ENCODE results near the gene MYMK.
A peak's percentile ranks its signal among the peaks of the same experiment; 100 is the strongest.

MYMK gene

DNA sequence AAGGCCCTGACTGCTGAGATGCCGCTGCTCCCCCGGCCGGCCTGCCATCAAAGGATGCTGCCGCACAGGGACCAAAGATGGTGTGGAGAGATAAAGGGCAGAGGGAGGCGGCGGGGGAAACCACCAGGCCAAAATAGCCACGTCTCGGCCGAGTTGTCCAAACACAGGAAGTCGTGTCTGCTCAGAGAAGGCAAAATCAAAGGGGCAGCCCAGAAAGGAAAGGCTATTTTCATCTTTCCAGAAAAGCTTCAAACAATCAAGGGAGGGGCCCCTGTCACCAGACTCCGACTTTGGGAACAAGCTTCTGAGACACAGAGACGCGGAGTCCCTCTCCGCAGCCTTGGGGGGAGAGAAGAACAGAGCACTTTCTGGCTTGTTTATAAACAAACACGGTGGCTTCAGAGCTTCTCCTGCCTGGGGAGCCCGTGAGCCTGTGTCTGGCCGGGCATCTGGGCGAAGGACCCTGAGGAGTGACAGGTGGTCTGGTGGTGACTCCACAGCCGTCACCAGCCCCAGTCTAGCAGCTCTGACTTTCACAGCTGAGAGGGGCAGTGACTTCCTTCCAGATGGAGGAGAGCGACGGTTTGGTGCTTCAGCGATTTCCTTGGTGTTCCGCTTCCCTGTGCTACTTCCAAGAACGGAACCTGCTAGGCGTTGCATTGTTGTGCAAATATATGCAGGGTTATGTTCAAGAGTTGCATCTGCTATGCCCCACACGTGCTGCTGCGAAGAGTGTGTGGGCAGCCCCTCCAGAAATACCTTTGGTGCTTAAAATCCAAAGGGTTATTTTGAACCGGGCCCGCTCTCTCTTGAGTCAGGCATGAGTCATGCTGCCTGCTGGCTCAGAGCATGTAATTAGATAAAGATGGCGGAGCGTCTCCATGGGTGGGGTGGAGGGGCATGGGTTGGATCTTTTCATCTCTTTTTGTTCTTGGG, 33.7 kb upstream of the MYMK start:
- DNase-seq (ENCODE audit: extremely low spot score, insufficient read length, low read depth), result peak; percentile 38
- FAIRE-seq, result peak; percentile 75

DNA sequence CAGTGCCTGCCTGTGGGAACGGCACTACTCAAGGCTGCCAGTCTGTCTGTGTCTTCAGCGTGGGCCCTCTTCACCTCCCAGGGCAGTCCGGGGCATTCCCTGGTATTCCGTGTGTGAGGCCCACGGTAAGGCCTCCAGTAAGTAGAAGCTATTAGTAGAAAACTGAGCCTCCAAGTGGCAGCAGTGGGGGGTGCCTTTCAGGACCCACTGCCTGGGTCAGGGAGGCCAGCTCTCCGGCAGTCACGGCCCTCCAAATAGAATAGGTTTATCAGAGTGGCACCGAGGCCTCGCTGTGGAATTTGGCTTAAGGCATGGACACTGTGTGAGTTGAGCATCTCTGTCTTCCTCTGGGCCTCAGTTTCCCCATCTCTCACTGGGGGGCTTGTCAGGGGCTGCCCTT, 32.8 kb upstream of the MYMK start:
- no peak for DNase-seq (ENCODE audit: extremely low spot score, insufficient read length, low read depth)
- FAIRE-seq, result no peak

DNA sequence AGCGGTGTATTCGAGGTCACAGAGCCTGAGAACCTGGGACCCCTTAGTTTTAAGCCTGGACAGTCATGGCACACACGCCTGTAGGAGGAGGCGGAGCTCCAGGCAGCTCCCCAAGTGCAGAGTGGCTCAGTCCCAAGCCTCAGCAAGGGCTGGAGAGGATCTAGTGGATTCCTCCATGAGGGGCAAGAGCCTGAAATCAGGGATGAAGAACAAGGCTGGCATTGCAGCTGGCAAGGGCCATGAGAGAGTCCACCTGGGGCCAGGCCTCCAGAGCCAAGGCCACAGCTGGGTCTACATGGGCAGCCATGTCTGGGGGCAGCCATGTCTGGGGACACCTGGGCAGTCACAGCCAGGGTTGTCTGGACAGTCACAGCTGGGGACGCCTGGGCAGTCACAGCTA, 31.6 kb upstream of the MYMK start:
- DNase-seq (ENCODE audit: extremely low spot score, insufficient read length, low read depth) (no peak), FAIRE-seq (no peak)

DNA sequence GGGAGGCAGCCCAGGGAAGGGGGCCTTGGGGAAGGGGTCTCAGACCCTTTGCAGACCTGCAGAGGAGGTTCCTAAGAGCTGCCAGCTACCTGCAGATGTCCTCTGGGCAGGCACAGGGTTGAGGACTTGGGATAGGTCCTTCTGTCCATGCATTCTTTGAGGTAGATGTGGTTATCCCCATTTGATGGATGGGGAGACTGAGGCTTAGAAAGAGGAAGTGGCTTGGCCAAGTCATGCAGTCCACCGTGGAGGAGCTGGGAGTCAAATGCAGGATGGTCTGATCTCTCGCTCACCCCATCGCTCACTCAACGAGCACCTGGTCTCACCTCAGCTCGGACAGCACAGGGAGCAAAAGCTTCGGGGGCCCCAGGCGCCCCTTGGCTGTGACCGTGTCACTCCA, 30.0 kb upstream of the MYMK start:
- FAIRE-seq, result no peak
- no peak for DNase-seq (ENCODE audit: extremely low spot score, insufficient read length, low read depth)

DNA sequence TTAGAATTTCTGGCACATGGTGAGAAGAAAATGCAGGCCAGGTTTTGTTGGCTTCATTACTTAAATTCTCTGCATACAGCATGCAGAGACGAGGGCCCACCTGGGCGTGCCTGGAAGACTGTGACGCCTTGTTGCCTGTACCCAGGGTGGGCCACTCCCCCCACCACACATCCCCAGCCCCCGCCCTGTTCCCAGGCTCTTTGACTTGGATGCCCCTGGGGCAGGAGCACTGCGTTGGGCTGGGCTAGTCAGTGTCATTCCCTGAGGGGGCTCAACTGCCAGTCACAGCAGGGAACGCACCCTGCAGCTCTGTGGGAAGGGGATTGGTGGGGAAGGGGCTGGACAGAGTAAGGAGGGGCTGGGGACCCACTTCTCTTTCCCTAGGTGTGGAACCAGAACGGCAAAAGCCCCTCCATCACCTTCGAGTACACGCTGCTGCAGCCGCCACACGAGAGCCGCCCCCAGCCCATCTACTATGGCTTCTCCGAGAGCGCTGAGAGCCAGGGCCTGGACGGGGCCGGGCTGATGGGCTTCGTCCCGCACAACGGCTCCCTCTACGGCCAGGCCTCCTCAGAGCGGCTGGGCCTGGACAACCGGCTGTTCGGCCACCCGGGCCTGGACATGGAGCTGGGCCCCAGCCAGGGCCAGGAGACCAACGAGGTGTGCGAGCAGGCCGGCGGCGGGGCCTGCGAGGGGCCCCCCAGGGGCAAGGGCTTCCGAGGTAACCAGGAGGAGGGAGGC, 29.4 kb upstream of the MYMK start:
- FAIRE-seq (no peak), DNase-seq (ENCODE audit: extremely low spot score, insufficient read length, low read depth) (no peak)

DNA sequence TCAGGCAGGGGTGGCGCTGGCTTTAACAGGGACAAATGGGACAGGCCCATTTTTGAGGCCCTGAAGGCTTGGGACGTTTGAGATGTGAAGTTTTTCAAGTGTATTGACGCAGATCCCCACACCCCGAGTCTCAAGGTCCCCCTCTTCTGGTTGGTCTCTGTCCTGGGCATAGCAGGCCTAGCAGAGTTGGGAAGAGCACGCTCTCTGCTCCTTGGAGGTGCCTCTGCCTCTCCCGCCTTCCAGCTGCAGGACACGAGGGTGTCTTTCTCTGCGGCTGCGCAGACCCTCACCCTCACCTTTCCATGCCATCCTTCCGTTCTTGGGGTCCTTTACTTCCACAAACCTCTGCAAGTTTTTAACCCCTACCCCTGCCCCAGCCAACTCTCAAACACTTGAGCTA, 28.4 kb upstream of the MYMK start:
- DNase-seq (ENCODE audit: extremely low spot score, insufficient read length, low read depth) (no peak), FAIRE-seq (no peak)

DNA sequence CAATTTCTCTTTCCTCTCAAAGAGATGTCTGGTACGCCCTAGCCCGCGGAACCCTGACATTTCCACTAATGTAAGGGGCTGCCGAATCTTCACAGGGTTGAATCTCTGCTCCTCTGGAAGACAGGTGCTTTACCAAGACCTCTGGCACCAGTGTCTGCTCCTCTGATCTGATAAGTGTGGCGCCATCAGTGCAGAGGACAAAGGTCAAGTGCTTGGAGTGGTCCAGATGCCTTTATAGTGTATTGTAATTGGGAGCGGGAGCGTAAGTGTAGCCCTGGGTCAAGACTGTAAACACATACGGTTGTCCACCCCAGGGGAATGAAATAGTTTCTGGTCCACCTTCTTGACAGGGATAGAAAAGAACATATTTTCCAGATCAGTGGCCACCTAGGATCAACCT, 27.5 kb upstream of the MYMK start:
- no peak for FAIRE-seq
- DNase-seq (ENCODE audit: extremely low spot score, insufficient read length, low read depth), result no peak

DNA sequence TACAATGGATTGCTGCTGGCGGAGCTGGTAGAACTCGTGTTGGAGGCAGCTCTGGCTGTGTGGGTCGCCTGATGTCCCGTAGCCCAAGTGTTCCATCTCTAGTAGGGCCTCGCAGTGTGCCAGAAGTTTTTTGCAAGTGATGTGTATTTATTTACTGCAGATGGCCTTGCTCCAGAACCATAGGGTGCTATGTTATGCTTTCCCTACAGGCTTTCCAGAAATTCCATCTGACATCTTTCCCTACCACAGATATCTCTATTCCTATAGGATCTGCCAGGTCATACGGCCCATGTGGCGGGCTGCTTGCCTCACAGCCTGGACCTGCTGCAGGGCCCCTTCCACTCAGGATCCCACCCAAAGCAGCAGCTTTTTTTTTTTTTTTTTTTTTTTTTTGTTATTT, 26.7 kb upstream of the MYMK start:
- DNase-seq (ENCODE audit: extremely low spot score, insufficient read length, low read depth) (no peak), FAIRE-seq (no peak)

DNA sequence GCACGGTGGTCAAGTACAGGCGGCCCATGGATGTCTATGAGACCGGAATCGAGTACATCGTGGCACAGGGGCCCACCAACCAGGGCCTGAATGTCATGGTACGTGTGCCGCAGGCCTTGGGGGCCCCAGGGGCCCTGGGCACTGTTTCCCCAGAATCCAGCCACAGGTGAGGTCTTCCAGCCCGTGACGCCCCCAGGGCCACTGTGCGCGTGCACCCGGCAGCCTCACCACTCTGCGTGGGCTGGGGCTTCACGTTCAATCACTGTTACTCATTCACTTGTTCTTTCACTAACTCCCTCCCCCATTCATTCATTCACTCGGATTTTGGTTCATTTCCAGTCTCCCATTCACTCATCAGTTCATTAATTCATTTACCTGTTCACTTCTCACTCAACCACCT, 22.4 kb upstream of the MYMK start:
- DNase-seq (ENCODE audit: extremely low spot score, insufficient read length, low read depth), result no peak
- no peak for FAIRE-seq

DNA sequence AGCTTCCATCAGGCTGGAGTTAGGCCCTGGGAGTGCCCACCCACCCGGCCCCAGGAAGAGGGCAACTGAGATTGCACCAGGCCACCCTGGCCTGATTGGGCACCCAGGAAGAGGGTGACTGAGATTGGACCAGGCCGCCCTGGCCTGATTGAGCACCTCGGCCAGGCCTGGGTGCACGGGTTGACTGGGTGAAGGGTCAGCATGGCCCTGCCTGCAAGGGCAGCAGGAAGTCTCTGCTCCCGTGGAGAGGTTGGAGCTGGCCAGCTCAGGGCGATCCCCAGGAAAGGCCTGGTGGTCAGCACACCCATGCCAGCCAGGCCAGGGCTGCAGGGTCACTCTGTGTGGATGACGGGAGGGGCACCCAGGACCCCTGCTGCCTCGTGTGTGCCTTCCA, 21.5 kb upstream of the MYMK start:
- no peak for FAIRE-seq
- DNase-seq (ENCODE audit: extremely low spot score, insufficient read length, low read depth), result no peak

DNA sequence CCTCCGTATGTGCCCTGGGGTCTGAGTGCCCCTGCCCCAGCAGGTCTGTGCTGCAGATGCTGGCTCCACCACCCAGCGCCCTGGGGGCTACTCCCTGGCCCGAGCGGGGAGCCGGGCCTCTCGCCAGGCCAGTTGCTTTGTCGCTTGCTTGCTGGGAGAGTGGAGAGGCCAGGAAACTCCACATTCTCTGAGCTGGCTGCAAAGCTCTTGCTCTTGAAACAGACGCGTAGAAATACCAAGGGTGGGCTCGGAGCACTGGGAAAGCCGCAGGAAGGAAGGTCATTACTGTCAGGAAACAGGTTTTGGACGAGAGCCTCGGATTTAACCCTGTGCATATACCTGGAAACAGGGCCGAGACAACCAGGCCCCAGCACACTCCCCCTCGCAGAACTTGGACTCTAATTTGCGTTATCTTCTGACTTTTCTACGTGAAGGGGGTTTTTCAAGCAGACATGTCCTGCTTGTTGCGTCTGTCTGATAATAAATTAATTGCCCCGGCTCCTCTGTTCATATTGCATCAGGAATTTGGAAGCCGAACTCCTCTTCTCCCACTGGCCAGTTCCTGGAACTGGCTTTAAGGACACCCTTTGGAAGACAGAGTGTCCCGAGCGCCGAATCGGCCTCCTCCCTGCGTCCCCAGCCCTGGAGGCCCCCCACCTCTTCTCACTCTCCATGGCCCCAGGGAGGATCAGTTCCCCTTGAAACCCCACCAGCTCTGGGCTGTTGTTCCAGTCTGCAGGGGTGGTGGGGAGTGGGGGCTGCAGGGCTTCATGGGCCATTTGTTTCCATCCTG, 20.9 kb upstream of the MYMK start:
- no peak for DNase-seq (ENCODE audit: extremely low spot score, insufficient read length, low read depth)
- no peak for FAIRE-seq

DNA sequence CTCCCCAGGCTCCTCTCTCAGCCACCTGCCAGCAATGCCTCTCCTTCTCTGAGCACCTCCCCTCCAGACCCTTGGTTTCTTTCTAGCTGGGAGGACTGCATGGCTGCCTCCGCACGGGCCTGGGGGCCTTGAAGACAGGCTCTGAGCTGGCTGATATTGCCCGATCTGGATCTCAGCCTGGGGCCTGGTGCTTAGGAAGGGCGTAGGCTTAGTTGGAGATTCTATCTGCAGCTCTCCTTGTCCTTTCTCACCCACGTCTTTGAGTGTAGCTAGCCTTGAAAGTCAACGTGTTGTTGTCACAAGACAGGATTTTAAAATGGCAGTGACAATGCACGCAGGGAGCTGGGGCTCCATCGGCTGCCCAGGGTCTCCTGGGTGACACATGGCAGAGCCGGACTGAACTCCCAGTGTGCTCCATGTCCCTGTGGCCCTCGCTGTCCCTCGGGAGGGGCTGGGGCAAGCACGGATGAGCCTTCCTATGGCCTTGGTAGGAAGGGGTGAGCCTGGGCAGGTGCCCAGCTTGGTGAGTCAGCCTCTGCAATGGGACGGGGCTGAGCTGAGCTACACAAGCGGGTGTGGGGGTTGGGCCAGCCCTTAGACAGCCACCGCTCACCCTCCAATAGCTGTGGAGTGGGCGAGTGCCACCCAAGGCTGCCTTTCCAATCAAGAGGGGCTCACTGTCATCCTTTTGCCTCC, 19.2 kb upstream of the MYMK start:
- FAIRE-seq (no peak), DNase-seq (ENCODE audit: extremely low spot score, insufficient read length, low read depth) (no peak)

DNA sequence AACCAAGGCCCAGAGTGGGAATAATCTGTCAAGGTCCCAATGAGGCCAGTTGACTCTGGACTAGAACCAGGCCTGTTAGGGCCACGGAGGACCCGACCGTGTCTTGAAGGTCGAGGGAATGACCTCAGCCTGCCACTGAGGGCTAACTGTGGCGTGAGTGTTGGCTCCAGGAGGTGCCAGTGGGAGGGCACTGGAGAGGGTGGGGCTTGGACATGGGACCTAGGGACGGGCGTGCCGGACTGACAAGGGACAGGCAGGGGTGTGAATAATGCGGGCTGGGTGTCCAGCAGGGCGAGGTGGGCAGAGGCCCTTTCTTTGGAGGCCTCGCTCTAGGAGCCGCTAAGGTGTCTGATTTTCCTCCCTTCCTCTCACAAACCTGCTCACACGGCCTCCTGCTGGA, 17.2 kb upstream of the MYMK start:
- FAIRE-seq, result no peak
- DNase-seq (ENCODE audit: extremely low spot score, insufficient read length, low read depth), result no peak

DNA sequence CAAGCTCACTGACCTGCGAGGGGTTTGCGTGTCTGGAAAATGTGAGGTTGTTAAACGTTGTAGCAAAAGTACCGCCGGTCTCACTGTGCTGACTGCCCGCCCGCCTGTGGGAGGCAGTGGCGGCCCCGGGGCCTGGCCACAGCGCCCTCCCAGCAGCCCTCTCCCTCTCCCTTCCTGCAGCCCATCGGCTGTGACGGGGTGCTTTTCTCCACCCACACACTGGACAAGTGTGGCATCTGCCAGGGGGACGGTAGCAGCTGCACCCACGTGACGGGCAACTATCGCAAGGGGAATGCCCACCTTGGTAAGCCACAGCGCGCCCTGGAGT, 15.9 kb upstream of the MYMK start:
- no peak for DNase-seq (ENCODE audit: extremely low spot score, insufficient read length, low read depth)
- FAIRE-seq, result no peak

DNA sequence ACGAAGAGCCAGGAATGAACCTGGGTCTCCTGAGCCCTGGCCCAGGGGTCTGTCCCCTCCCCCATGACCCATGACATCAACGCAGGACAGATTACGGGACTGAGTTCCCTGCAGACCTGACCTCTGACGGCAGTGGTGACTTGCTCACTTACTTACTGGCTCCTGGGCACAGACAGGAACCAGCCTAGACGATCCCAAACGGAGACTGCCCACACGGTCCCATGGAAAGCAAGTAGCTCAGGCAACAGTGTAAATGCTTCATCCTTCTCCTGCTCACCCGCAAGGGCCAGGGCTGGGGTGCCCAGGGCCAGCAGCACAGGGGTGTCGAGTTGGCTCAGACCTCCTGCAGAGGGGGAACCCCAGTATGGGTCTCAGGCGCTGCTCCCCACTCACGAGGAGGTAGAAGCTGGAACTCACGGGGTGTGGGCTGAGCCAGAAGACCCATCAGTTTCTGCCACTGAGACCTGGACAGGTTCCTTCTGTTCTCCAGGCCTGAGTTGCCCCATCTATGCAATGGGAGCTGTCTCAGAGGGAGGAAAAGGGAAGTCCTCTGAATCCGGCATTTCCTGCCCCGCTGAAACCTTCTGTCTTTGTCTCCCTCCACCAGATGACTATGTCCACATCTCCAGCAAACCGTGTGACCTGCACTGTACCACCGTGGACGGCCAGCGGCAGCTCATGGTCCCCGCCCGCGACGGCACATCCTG, 15.4 kb upstream of the MYMK start:
- FAIRE-seq (no peak), DNase-seq (ENCODE audit: extremely low spot score, insufficient read length, low read depth) (no peak)

DNA sequence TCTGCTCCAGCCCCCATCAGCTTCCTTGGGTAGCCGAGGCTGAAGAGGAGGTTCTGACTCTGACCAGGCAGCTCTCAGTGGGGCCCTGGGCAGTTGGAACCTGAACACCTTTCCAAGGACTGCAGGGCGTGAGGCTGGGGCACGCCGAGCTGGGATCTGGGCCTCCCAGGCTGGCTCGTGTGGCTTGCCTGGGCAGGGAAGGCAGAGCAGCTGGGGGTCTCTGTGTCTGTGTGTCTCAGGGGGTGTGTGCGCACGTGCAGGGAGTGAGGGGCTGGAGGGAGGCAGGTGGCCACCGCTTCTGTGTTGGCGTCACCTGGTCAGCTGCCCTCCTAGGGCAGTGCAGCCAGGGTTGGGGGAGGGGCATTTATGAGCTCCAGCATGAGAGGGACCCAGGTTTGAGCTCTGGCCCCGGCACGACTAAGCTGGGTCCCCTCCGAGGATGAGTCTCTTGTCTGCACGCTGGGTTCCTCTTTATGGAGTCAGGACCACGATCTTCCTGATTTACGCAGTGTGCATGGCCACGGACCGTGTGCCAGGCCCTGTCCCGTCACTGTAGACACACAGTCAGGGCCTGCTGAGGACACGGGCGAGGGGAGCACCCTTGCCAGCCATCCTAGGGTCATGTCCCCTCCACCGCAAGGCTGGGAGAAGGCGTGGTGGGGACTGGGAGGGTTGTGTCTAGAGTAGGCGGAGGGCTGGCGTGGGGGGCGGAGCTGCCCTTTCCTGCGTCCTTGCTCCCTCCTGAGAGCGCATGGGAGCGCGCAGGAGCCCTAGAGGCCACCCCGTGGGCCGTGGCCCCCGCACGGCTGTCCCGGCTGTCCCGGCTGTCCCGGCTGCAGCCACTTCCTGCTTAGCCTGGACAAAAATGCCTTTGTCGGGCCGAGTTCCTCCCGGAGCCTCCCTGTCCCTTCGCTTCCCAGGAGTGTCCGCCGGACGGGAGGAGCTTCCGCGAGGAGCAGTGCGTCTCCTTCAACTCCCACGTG, 14.4 kb upstream of the MYMK start:
- no peak for DNase-seq (ENCODE audit: extremely low spot score, insufficient read length, low read depth)
- FAIRE-seq, result no peak

DNA sequence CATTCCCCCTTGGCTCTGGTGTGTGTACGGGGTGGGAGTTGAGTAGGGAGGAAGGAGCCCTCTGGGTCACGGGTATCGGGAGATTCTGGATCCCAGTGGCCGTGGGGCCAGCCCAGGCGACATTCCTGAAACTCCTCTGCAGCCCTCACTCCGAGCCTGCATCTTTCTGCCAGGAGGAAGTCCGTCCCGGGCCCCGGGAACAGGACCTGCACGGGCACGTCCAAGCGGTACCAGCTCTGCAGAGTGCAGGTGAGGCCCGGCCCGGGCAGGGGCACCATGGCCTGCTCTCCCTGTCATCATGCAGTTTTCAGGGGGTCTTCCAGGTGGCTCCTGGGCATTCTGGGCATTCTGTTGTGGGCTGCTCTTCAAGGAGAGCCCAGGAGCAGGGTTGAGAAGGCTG, 13.4 kb upstream of the MYMK start:
- FAIRE-seq (no peak), DNase-seq (ENCODE audit: extremely low spot score, insufficient read length, low read depth) (no peak)

DNA sequence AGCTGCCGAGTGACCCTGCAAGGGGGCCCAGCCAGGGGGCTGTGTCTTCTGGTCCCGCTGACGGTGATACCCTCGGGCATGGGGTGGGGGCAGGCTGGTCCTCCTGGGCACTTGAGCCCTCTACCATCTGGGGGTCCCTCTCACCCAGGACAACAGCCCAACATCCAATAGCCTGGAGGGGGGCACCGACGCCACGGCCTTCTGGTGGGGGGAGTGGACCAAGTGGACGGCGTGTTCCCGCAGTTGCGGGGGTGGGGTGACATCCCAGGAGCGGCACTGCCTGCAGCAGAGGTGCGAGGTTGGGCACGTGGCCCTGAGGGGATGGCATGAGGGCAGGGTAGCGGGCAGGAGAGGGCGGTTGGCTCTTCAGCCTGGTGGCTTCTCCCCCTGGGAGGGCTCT, 12.5 kb upstream of the MYMK start:
- no peak for FAIRE-seq
- DNase-seq (ENCODE audit: extremely low spot score, insufficient read length, low read depth), result no peak

DNA sequence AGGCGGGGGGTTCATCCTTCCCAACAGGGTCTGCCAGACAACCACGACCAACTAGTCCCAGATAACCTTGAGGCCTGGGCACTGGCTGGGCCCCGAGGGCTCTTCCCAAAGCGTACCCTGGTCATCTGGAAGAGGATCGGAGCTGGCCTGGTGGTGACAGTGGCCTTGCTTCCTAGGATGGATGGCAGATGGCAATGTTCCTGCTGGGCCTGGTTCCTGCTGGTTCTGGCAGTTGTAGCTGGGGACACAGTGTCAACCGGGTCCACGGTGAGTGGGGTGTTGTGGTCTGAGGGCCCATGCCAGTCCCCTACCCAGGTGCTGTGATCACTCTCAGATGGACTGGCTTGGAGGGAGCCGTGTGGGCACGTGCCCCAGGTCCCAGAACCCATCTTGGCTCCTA, 11.8 kb upstream of the MYMK start:
- no peak for DNase-seq (ENCODE audit: extremely low spot score, insufficient read length, low read depth)
- no peak for FAIRE-seq

Measured in GM18507 (cell line).